Small intestine (tissue), 16 donors: ENCODE measurements around the gene ADGRG6. TPM values are rescaled to one million over a fixed set of nuclear protein-coding genes. Genes with fewer than 3 reads are reported as not detected.

Source experiments
- DNase-seq, 2 donors: peaks; one replicate each; pipeline versions ENCODE4 v3.0.0 to v3.0.0-alpha.2; 2013
- FAIRE-seq: peaks from 2 replicates; lab custom pipeline; 2012; peaks lifted over from hg19 to GRCh38; lab: Jason Lieb, UNC
- H3K27ac ChIP-seq, 3 donors: one replicate each; pipeline ENCODE4 v1.5.1; 2013; ENCODE audit warnings: low read length in 2 of 3, mild to moderate bottlenecking in 2 of 3, control low read depth in 1 of 3, inconsistent platforms in 1 of 3, low read depth in 1 of 3, moderate library complexity in 1 of 3
- H3K27me3 ChIP-seq, 3 donors: one replicate each; pipeline ENCODE4 v1.6.1; 2013; ENCODE audit warnings: low read length in 3 of 3, inconsistent platforms in 1 of 3; ENCODE audit not compliant: control insufficient read depth in 3 of 3, insufficient read depth in 3 of 3
- H3K36me3 ChIP-seq, 3 donors: one replicate each; pipeline ENCODE4 v1.6.1; 2013; ENCODE audit warnings: low read length in 3 of 3, inconsistent platforms in 1 of 3, low read depth in 1 of 3, mild to moderate bottlenecking in 1 of 3, moderate library complexity in 1 of 3; ENCODE audit not compliant: control insufficient read depth in 3 of 3, insufficient read depth in 2 of 3
- H3K4me1 ChIP-seq, 3 donors: one replicate each; pipeline ENCODE4 v1.6.1; 2013; ENCODE audit warnings: low read length in 2 of 3, inconsistent platforms in 1 of 3, low read depth in 1 of 3, mild to moderate bottlenecking in 1 of 3, moderate library complexity in 1 of 3; ENCODE audit not compliant: control insufficient read depth in 3 of 3, insufficient read depth in 2 of 3
- H3K4me3 ChIP-seq, 3 donors: one replicate each; pipeline ENCODE4 v1.5.1; 2013; ENCODE audit warnings: low read length in 3 of 3, control low read depth in 1 of 3, inconsistent platforms in 1 of 3, low read depth in 1 of 3, mild to moderate bottlenecking in 1 of 3, moderate library complexity in 1 of 3
- H3K9me3 ChIP-seq, 2 donors: one replicate each; pipeline ENCODE4 v1.6.1; 2013; ENCODE audit warnings: low read depth in 1 of 2, low read length in 1 of 2; ENCODE audit not compliant: control insufficient read depth in 2 of 2, insufficient read depth in 1 of 2
- WGBS, 3 donors: extraction: QIAGEN DNeasy Blood & Tissue Kit; methylation state at CpG; one replicate each; pipeline ENCODE4 v1.1.7; 2013; 5-methylcytosine and 5-hydroxymethylcytosine counted together
- long read RNA-seq, 10 donors: transcript quantifications; one replicate each; lab custom pipeline, GENCODE V29; 2026
- polyA plus RNA-seq, 4 donors: library from polyadenylated mRNA; stranded (reverse) in 3 of 4; unstranded in 1 of 4; fragments of 200-250 nt in 3 of 4; fragments of 120-200 nt in 1 of 4; gene quantifications; one replicate each; pipeline versions ENCODE4 v1.2.1 to v1.2.3, GENCODE V29; 2013
- donor health status: healthy with polysubstance abuse.
- donor health status: control.
- donor health status: control.
- donor health status: Bipolar disorder and iron deficiency.
- donor health status: healthy.

ADGRG6 gene
- polyA plus RNA-seq: 10 to 100 TPM in 2 of 4 donors, 1 to 10 TPM in 2; 5.4 to 25.8 (median 11.1) TPM
- long read RNA-seq, donor 1, partial matches to known transcripts: 8 of 10 reads
- long read RNA-seq, donor 1, other reads (novel, unspliced or antisense): 0 of 10 reads
- long read RNA-seq, donor 2, partial matches to known transcripts: 0 of 3 reads
- long read RNA-seq, donor 2, other reads (novel, unspliced or antisense): 0 of 3 reads
- long read RNA-seq, donor 3, partial matches to known transcripts: 0 of 5 reads
- long read RNA-seq, donor 3, other reads (novel, unspliced or antisense): 0 of 5 reads
- long read RNA-seq, donor 4: 0 reads
- long read RNA-seq, donor 5, partial matches to known transcripts: 0 of 1 reads
- long read RNA-seq, donor 5, other reads (novel, unspliced or antisense): 0 of 1 reads
- long read RNA-seq, donor 6, partial matches to known transcripts: 5 of 8 reads
- long read RNA-seq, donor 6, other reads (novel, unspliced or antisense): 0 of 8 reads
- long read RNA-seq, donor 7: 0 reads
- long read RNA-seq, donor 8, partial matches to known transcripts: 0 of 1 reads
- long read RNA-seq, donor 8, other reads (novel, unspliced or antisense): 0 of 1 reads
- long read RNA-seq, donor 9, partial matches to known transcripts: 0 of 1 reads
- long read RNA-seq, donor 9, other reads (novel, unspliced or antisense): 0 of 1 reads
- long read RNA-seq, donor 10, full-length matches to known transcripts: 5 of 11 reads
- long read RNA-seq, donor 10, partial matches to known transcripts: 6 of 11 reads
- long read RNA-seq, donor 10, other reads (novel, unspliced or antisense): 0 of 11 reads

- peak; percentile 77 to 86 for DNase-seq
Measured at GRCh38 chr6:142301651-142302391, at the start of gene ADGRG6. ADGRG6 (plus strand) TSS chr6:142302007; CDS start chr6:142302330, 323 bp downstream.

GRCh38 chr6:142254513-142254912 lies 47.3 kb upstream of the ADGRG6 start:
- no peaks in the 10 kb centered on the region for H3K36me3 ChIP-seq
- H3K4me1 ChIP-seq: peaks cover 0 to 19% (median 0%) of the 10 kb centered on the region in 3 donors
- H3K9me3 ChIP-seq: no peaks in the 10 kb centered on the region
- peak overlapping the region in 1 of 3 donors; percentile 68 for H3K27ac ChIP-seq
- peak; percentile 74 to 81 for DNase-seq
- FAIRE-seq: no peak
- no peaks in the 10 kb centered on the region for H3K27me3 ChIP-seq
- no peak overlapping the region for H3K4me3 ChIP-seq
- whole genome bisulfite sequencing, 3 donors: 35 to 73% (median 57%) methylated on average over 6 of the region's 6 CpGs

More at GRCh38 chr6:142301651-142302391, at the start of gene ADGRG6:
- Histone ChIP-seq H3K4me3 (peak within 1 kb of the TSS; percentile 48 to 87 (median 82)), H3K27me3 (no peaks in the 10 kb centered on the region), H3K36me3 (no peaks in the 10 kb centered on the region), H3K9me3 (peaks cover 0 to 7% of the 10 kb centered on the region in 2 donors), H3K27ac (peak within 1 kb of the TSS; percentile 79 to 94 (median 85)), H3K4me1 (peaks cover 0 to 5% (median 0%) of the 10 kb centered on the region in 3 donors)
- WGBS, 3 donors: 1 to 2% (median 1%) methylated on average over 58 to 69 of the region's 69 CpGs
- no peak for FAIRE-seq

GRCh38 chr6:142255785-142256184 lies 46.0 kb upstream of the ADGRG6 start:
- no peak overlapping the region for H3K4me3 ChIP-seq
- H3K27ac ChIP-seq: no peak overlapping the region
- no peak for DNase-seq
- peaks cover 0 to 20% (median 0%) of the 10 kb centered on the region in 3 donors for H3K4me1 ChIP-seq
- no peak for FAIRE-seq
- H3K9me3 ChIP-seq: no peaks in the 10 kb centered on the region
- no peaks in the 10 kb centered on the region for H3K27me3 ChIP-seq
- WGBS, 3 donors: 48 to 86% (median 61%) methylated on average over 2 of the region's 2 CpGs
- H3K36me3 ChIP-seq: no peaks in the 10 kb centered on the region

GRCh38 chr6:142258305-142258704 lies 43.5 kb upstream of the ADGRG6 start:
- Histone ChIP-seq H3K27ac (no peak overlapping the region), H3K27me3 (no peaks in the 10 kb centered on the region), H3K9me3 (no peaks in the 10 kb centered on the region), H3K36me3 (no peaks in the 10 kb centered on the region), H3K4me3 (no peak overlapping the region), H3K4me1 (peaks cover 0 to 20% (median 0%) of the 10 kb centered on the region in 3 donors)
- WGBS, 3 donors: 91 to 95% (median 92%) methylated on average over 6 of the region's 6 CpGs
- DNase-seq: no peak
- no peak for FAIRE-seq

- Histone ChIP-seq H3K36me3 (no peaks in the 10 kb centered on the region), H3K9me3 (no peaks in the 10 kb centered on the region), H3K27ac (peak overlapping the region in 1 of 3 donors; percentile 36), H3K27me3 (no peaks in the 10 kb centered on the region), H3K4me1 (peaks cover 0 to 18% (median 0%) of the 10 kb centered on the region in 3 donors), H3K4me3 (no peak overlapping the region)
- FAIRE-seq: no peak
- 94 to 97% (median 95%) methylated on average over 8 of the region's 8 CpGs for WGBS, 3 donors
- DNase-seq: no peak
Measured at GRCh38 chr6:142258757-142259156, 43.0 kb upstream of the ADGRG6 start.

GRCh38 chr6:142260748-142261147 lies 41.1 kb upstream of the ADGRG6 start:
- DNase-seq: no peak
- Histone ChIP-seq H3K27me3 (no peaks in the 10 kb centered on the region), H3K36me3 (no peaks in the 10 kb centered on the region), H3K9me3 (no peaks in the 10 kb centered on the region), H3K27ac (no peak overlapping the region), H3K4me3 (no peak overlapping the region), H3K4me1 (peaks cover 0 to 10% (median under 1%) of the 10 kb centered on the region in 3 donors)
- FAIRE-seq: no peak
- WGBS, 3 donors: 85 to 89% (median 88%) methylated on average over 3 of the region's 3 CpGs

- Histone ChIP-seq H3K27me3 (no peaks in the 10 kb centered on the region), H3K27ac (no peak overlapping the region), H3K4me1 (peaks cover 0 to 11% (median 2%) of the 10 kb centered on the region in 3 donors), H3K9me3 (no peaks in the 10 kb centered on the region), H3K36me3 (no peaks in the 10 kb centered on the region), H3K4me3 (no peak overlapping the region)
- FAIRE-seq: no peak
- no peak for DNase-seq
Measured at GRCh38 chr6:142262231-142262630, 39.6 kb upstream of the ADGRG6 start.

GRCh38 chr6:142265476-142265875 lies 36.3 kb upstream of the ADGRG6 start:
- DNase-seq (peak; percentile 64 to 67), FAIRE-seq (no peak)
- Histone ChIP-seq H3K9me3 (no peaks in the 10 kb centered on the region), H3K27ac (no peak overlapping the region), H3K4me3 (no peak overlapping the region), H3K27me3 (no peaks in the 10 kb centered on the region), H3K36me3 (no peaks in the 10 kb centered on the region), H3K4me1 (peaks cover 0 to 5% (median 2%) of the 10 kb centered on the region in 3 donors)
- 21 to 71% (median 52%) methylated on average over 1 of the region's 1 CpG for WGBS, 3 donors
